Left colon (tissue), 2 donors: Measurements from ENCODE around the gene ATP2A2. TPM values are rescaled to one million over a fixed set of nuclear protein-coding genes. Genes with fewer than 3 reads are reported as not detected.
"Not testable (repeated sequence)": the region's sequence is repeated elsewhere in the genome, so short reads cannot be mapped to it uniquely, and the experiment has no call there.

Source experiments
- ATAC-seq: fragments of 200-7000 bp; cut with Tn5 transposase; one replicate; pipeline ENCODE4 v1.9.1; 2020; ENCODE audit warnings: mild to moderate bottlenecking, moderate library complexity
- DNase-seq, 2 donors: peaks; one replicate each; pipeline ENCODE4 v3.0.0-alpha.2; 2020
- intact Hi-C, 2 donors: fragments of 100-400 bp; cut with DNase I in 1 of 2; cut with micrococcal nuclease in 1 of 2; formaldehyde crosslinking; loops; one replicate each; pipeline versions ENCODE4 v1.11.2 to v1.14.0; 2022; cut with DNase I, micrococcal nuclease
- total RNA-seq, 2 donors: library from RNA; stranded (reverse); fragmentation: NEBNext Ultra II Directional; extraction: Animal tissue kit (Norgen Biotek cat#: 25700); gene quantifications; one replicate each; pipeline ENCODE4 v1.2.1, GENCODE V29; 2021
- donor health status: DM: no; HTN: no; CAD: no.
- donor health status: DM: yes; HTN: yes; CAD: no.

The ATP2A2 gene
- total RNA-seq, 2 donors from 2014 or later, result 248 to 279 TPM

- no peak for ATAC-seq
- intact Hi-C loops, result no loop called here
Measured at GRCh38 chr12:110352401-110352800, 71.4 kb downstream of the ATP2A2 start.

GRCh38 chr12:110353211-110353965 lies 72.3 kb downstream of the ATP2A2 start:
- intact Hi-C loops, result no loop called here
- ATAC-seq (peak; percentile 9), DNase-seq (no peak)

More at GRCh38 chr12:110352401-110352800, 71.4 kb downstream of the ATP2A2 start:
- DNase-seq, result no peak

DNA sequence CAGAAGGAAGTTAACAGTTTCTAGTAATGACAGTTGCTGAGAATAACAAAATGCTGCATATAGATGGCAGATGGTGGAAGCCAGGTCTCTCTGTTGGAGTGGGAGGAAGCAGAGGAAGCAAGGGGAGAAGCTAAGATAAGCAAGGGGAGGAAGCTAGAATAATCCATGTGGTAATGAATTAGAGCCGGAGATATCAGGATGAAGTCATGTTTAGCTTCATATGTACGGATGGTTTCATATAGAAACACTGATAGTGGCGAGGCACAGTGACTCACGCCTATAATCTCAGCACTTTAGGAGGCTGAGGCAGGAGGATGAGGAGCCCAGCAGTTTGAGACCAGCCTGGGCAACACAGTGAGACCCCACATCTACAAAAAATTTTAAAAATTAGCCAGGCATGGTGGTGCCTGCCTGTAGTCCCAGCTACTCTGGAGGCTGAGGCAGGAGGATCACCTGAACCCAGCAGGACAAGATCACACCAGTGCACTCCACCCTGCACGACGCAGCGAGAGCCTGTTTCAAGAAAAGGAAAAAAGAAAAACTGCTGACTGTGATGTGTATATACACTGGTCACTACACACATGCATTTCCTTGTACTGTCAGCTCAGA lies 73.2 kb downstream of the ATP2A2 start:
- DNase-seq (no peak), ATAC-seq (peak; percentile 21)
- intact Hi-C loops, result no loop called here

GRCh38 chr12:110355073-110355472 lies 74.0 kb downstream of the ATP2A2 start:
- intact Hi-C loops, result no loop called here
- DNase-seq, result no peak
- ATAC-seq, result peak; percentile 47

DNA sequence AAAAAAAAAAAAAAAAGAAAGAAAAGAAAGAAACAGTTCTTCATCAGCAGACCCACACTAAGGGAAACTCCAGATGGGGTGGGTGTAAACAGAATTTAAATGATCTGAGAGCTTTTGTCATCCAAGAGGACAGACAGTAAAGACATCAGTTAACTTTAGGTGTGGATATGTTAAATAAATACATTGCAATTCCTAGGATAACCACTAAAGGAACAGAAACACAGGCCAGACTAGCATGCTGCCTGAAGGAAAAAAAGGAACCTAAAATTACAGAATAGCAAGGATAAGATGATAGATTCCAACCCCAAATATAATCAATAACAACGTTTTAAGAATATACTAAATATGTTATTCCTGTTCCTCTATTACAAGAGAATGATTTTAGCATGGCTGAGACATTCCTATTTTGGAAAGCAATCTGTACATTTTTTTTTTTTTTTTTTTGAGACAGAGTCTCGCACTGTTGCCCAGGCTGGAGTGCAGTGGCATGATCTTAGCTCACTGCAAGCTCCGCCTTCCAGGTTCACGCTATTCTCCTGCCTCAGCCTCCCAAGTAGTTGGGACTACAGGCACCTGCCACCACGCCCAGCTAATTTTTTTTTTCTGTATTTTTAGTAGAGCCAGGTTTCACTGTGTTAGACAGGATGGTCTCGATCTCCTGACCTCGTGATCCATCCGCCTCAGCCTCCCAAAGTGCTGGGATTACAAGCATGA lies 77.5 kb downstream of the ATP2A2 start:
- peak; percentile 52 for ATAC-seq
- intact Hi-C loops, DNase-seq: not testable (repeated sequence)

- intact Hi-C loops, result no loop called here
- DNase-seq, result no peak
- no peak for ATAC-seq
Measured at GRCh38 chr12:110361216-110361615, 80.2 kb downstream of the ATP2A2 start.

GRCh38 chr12:110365489-110366320 lies 84.7 kb downstream of the ATP2A2 start:
- ATAC-seq (no peak), DNase-seq (no peak)
- intact Hi-C loops, result no loop called here

DNA sequence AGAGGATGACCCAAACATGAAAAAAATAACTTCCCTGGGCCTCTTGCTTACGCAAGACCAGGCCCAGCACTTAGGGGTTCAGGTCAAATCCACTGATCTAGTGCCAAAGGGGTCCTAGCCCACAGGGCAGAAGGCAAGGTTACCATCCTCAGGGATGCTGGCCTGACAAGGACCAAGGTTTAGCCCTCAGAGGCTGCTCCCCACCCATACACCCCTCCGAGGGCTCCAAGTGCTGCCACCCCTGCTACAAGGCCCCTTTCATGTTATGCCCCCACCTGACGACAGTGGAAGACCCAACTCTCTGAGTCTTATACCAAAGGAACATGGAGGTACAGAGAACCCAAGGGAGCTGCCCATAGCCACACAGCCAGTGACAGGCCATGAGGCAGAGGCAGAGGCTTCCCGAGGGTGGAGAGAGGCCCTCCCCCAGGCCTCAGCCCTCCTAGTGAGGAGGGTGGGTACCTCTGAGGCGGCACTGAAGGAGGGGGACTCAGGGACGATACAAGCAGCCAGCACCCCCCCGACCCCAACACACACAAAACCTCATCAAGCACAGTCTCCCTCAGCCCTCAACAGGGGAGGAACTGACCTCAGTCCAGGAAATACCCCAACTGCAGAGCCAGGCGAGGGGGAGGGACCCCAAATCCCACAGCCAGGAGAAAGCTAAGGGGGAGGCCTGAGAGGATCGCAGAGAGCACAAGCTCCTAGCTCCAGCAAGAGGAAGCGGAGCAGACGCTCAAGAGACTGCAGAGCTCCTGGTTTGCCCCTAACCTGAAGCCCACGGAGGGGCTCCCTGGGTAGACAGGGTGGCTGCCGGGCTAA lies 85.5 kb downstream of the ATP2A2 start:
- DNase-seq (no peak), ATAC-seq (no peak)
- intact Hi-C loops, result no loop called here

DNA sequence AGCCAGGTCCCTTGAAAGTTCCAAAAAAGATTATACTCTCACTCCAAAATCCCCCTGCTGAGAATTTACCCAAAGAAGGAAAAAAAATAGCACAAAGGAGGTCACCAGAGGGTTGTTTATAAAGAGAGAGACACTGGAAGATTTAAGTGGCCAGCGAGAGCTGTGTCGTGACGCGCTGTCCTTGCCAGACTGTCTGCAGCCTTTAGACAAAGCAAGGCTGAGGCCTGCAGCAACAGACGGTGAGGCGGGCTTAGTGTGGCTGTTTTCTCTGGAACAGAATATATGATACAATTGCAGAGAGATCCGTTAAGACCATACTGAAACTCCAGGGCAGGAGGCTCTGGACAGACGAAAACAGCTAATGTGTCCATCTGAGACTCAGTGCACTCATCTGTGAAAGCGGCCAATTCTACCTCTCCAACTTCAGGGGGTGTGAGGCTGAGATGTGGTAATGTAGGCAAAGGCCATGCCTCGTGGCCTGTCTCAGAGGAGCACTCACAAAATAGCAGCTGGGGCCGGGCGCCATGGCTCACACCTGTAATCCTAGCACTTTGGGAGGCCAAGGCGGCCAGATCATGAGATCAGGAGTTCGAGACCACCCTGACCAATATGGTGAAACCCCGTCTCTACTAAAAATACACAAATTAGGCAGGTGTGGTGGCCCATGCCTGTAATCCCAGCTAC lies 86.3 kb downstream of the ATP2A2 start:
- no peak for ATAC-seq
- intact Hi-C loops, result no loop called here
- no peak for DNase-seq

DNA sequence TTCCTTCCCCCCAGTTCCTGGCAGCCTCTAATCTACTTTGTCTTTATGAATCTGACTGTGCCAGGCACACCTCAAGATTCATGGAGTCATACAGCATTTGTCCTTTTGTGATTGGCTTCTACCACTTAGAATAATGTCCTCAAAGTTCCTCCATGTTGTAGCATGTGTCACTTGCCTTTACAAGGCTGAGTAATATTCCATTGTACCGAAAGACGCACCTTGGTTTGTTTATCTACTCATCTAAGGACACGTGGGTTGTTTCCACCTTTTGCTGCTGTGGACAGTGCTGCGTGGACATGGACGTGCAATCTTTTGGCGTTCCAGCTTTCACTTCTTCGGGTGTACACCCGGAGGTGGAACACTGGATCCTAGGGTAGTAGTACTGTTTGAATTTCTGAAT lies 88.9 kb downstream of the ATP2A2 start:
- intact Hi-C loops, result no loop called here
- no peak for DNase-seq
- no peak for ATAC-seq

DNA sequence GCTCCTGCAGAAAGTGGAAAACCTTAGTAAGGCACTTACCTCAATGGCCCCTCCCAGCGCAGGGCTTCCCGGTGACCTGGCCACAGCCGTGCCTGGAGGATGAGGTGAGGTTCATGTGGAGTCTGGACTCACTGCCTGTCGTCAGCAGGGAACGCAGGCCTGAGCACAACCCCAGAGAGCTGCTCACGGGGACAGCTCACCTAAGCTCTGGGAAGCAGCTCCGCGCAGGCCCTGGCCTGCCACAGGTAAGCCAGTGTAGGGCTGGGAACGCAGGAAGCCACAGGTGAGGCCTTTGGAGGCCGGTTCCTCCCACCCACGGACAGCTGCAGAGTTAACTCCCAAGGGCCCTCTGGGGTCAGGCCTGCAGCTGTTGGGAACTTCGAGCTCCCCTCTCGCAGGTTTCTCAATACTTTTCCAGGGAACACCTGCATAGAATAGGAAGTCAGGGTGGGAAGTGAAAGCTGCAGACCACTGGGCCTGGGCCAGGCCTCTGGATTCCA lies 89.7 kb downstream of the ATP2A2 start:
- ATAC-seq, result no peak
- no peak for DNase-seq
- intact Hi-C loops, result no loop called here

GRCh38 chr12:110371408-110372055 lies 90.5 kb downstream of the ATP2A2 start:
- DNase-seq (no peak), ATAC-seq (no peak)
- intact Hi-C loops, result no loop called here

DNA sequence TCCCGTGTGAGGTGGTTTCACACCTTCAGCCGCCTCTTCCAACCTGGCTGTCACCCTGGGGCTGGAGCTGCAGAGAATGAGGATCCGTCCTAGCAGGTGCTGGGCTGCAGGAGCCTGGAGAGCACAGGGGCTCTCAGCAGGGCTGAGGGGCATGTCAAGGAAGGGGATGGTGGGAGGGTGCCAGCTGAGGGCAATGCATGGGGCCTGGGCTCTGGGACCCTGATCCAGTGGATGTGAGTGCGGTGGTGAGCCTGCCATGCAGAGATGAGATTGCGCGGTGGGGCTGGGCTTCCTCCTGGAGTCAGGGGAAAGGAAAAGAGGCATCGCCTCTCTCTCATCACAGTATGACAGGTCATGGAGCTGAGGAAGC lies 91.0 kb downstream of the ATP2A2 start:
- intact Hi-C loops, result no loop called here
- ATAC-seq (peak; percentile 17), DNase-seq (no peak)

DNA sequence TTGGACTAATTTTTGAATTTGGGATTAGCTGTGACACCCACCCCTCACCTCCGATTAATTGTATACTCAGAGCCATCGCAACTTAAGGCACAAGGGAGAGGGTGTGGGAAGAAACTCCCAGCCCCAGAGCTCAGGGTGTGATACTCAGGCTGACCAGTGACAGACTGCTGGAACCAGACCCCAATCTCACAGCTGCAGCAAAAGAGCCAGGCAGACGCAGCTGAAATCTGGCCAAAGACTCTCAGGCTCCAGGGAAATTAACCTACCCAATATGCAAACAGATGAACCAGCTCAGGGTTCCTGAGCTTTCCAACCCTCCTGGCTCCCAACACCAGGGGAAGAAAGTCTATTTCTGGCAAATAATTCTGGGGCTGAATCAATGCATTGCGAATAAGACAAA lies 92.0 kb downstream of the ATP2A2 start:
- ATAC-seq (no peak), DNase-seq (no peak)
- intact Hi-C loops, result no loop called here

- intact Hi-C loops, result no loop called here
- no peak for ATAC-seq
- no peak for DNase-seq
Measured at GRCh38 chr12:110373425-110373824, 92.4 kb downstream of the ATP2A2 start.

GRCh38 chr12:110373962-110374611 lies 93.0 kb downstream of the ATP2A2 start:
- DNase-seq (no peak), ATAC-seq (no peak)
- intact Hi-C loops, result no loop called here
